ENCODE data around the gene LRRFIP2.

DNA sequence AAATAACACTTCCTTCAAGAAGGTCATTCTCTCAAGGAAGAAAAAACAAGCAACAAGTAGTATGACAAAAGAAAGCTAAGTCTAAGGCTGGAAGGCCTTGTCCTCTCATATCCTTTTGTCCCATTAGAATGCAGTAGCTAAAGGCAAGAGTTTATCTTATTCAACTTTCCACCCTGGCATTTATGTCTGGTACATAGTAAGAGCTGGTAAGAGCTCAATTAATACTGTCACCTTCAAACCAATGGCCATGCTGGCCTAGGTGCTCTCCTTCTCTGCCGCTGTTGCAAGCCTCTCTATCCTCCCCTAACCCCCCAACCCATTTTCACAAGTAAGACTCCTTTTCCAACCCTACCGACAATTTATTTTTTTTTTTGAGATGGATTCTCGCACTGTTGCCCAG, 81.9 kb downstream of the LRRFIP2 start:
- TF ChIP-seq, protein P1, sequence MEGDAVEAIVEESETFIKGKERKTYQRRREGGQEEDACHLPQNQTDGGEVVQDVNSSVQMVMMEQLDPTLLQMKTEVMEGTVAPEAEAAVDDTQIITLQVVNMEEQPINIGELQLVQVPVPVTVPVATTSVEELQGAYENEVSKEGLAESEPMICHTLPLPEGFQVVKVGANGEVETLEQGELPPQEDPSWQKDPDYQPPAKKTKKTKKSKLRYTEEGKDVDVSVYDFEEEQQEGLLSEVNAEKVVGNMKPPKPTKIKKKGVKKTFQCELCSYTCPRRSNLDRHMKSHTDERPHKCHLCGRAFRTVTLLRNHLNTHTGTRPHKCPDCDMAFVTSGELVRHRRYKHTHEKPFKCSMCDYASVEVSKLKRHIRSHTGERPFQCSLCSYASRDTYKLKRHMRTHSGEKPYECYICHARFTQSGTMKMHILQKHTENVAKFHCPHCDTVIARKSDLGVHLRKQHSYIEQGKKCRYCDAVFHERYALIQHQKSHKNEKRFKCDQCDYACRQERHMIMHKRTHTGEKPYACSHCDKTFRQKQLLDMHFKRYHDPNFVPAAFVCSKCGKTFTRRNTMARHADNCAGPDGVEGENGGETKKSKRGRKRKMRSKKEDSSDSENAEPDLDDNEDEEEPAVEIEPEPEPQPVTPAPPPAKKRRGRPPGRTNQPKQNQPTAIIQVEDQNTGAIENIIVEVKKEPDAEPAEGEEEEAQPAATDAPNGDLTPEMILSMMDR (IDR thresholded peaks at IDR 0.05) = no peak
- TF ChIP-seq EZH2 (IDR thresholded peaks at IDR 0.05) = no peak
- no peak for TF ChIP-seq EZH2phosphoT487 (IDR thresholded peaks at IDR 0.05)
